NCI-H748 (cell line): ENCODE results near the gene UNC5B.
A peak's percentile ranks its signal among the peaks of the same experiment; 100 is the strongest.
"Not testable (repeated sequence)": the region's sequence is repeated elsewhere in the genome, so short reads cannot be mapped to it uniquely, and the experiment has no call there.

Experiments used
- DNase-seq: peaks from one replicate; lab custom pipeline; 2025; ENCODE audit not compliant: unreplicated experiment; lab: John Stamatoyannopoulos, UW

UNC5B gene

GRCh38 chr10:71207578-71207977, 4.8 kb upstream of the UNC5B start:
- DNase-seq: no peak

- DNase-seq: no peak
Observed at GRCh38 chr10:71209352-71209715, 3.0 kb upstream of the UNC5B start.

- peak; percentile 3 for DNase-seq
Observed at GRCh38 chr10:71209731-71210541, 2.4 kb upstream of the UNC5B start.

- no peak for DNase-seq
Observed at GRCh38 chr10:71210542-71210871, 1.9 kb upstream of the UNC5B start.

- DNase-seq: no peak
Observed at GRCh38 chr10:71211053-71211452, 1.3 kb upstream of the UNC5B start.

- DNase-seq: no peak
Observed at GRCh38 chr10:71211775-71212317, 524 bp upstream of the UNC5B start.

- DNase-seq: peak; percentile 90
Observed at GRCh38 chr10:71213127-71213621, 804 bp downstream of the UNC5B start.

- DNase-seq: peak; percentile 35
Observed at GRCh38 chr10:71213761-71214440, 1.5 kb downstream of the UNC5B start.

- no peak for DNase-seq
Observed at GRCh38 chr10:71214641-71215559, 2.5 kb downstream of the UNC5B start.

- no peak for DNase-seq
Observed at GRCh38 chr10:71216363-71216695, 4.0 kb downstream of the UNC5B start.

GRCh38 chr10:71216751-71217265, 4.4 kb downstream of the UNC5B start:
- peak; percentile 20 for DNase-seq

GRCh38 chr10:71217266-71218045, 5.1 kb downstream of the UNC5B start:
- peak; percentile 73 for DNase-seq

- DNase-seq: peak; percentile 62
Observed at GRCh38 chr10:71218046-71218650, 5.8 kb downstream of the UNC5B start.

GRCh38 chr10:71218651-71219050, 6.3 kb downstream of the UNC5B start:
- no peak for DNase-seq

GRCh38 chr10:71219236-71219917, 7.0 kb downstream of the UNC5B start:
- not testable (repeated sequence) for DNase-seq

- DNase-seq: no peak
Observed at GRCh38 chr10:71219918-71220688, 7.7 kb downstream of the UNC5B start.

GRCh38 chr10:71220689-71221540, 8.5 kb downstream of the UNC5B start:
- DNase-seq: no peak
